ES-I3 (cell line): Measurements from ENCODE around the gene PNMA1.

ENCODE experiments used
- H3K36me3 ChIP-seq: 2 replicates; pipeline ENCODE4 v1.6.1; 2013; ENCODE audit warnings: mild to moderate bottlenecking, low read length, control low read depth, moderate library complexity; ENCODE audit not compliant: insufficient read depth
- H3K4me1 ChIP-seq: 2 replicates; pipeline ENCODE4 v1.6.1; 2013; ENCODE audit warnings: mild to moderate bottlenecking, control low read depth, low read length; ENCODE audit not compliant: insufficient read depth
- H3K9ac ChIP-seq: 2 replicates; pipeline ENCODE4 v1.6.1; 2013; ENCODE audit warnings: low read depth, mild to moderate bottlenecking, low read length, moderate library complexity
- H3K9me3 ChIP-seq: 2 replicates; pipeline ENCODE4 v1.6.1; 2013; ENCODE audit warnings: mild to moderate bottlenecking, low read length, moderate library complexity; ENCODE audit not compliant: control insufficient read depth, insufficient read depth

PNMA1 gene

GRCh38 chr14:73661872-73662271, 52.3 kb downstream of the PNMA1 start:
- Histone ChIP-seq H3K36me3 (no peaks in the 10 kb centered on the region), H3K9ac (no peak overlapping the region), H3K4me1 (peaks cover 7% of the 10 kb centered on the region), H3K9me3 (no peaks in the 10 kb centered on the region)
